Stomach (tissue), 9 donors: ENCODE data around the gene ADGRA1. TPM values are rescaled to one million over a fixed set of nuclear protein-coding genes. Genes with fewer than 3 reads are reported as not detected.

ENCODE experiments used
- DNase-seq, 2 donors: peaks; one replicate each; pipeline versions ENCODE4 v3.0.0 to v3.0.0-alpha.2; 2013 to 2019
- H3K27ac ChIP-seq, 5 donors: fragments of 200-600 bp in 4 of 5; sonication (generic) in 4 of 5; one replicate each; pipeline ENCODE4 v1.5.1; 2013 to 2019; ENCODE audit warnings: mild to moderate bottlenecking in 1 of 5, moderate library complexity in 1 of 5
- H3K27me3 ChIP-seq, 3 donors: fragments of 200-600 bp; sonication (generic); one replicate each; pipeline ENCODE4 v1.5.1; 2017 to 2019; ENCODE audit warnings: mixed run types in 1 of 3
- H3K36me3 ChIP-seq, 4 donors: fragments of 200-600 bp; sonication (generic); 1 replicate in 3 of 4; 2 replicates in 1 of 4; pipeline ENCODE4 v1.5.1; 2016 to 2019
- H3K4me1 ChIP-seq, 4 donors: fragments of 200-600 bp; sonication (generic); one replicate each; pipeline ENCODE4 v1.5.1; 2016 to 2019
- H3K4me3 ChIP-seq, 4 donors: fragments of 200-600 bp; sonication (generic) in 3 of 4; one replicate each; pipeline ENCODE4 v1.5.1; 2016 to 2019; ENCODE audit warnings: mild to moderate bottlenecking in 1 of 4
- H3K9me3 ChIP-seq, 4 donors: fragments of 200-600 bp; sonication (generic); one replicate each; pipeline ENCODE4 v1.5.1; 2016 to 2019
- CTCF ChIP-seq, 7 experiments: fragments of 450-650 bp in 4 of 7; fragments of 200-600 bp in 3 of 7; sonication (generic) in 3 of 7; IDR thresholded peaks; one replicate each; pipeline ENCODE4 v1.5.1; 2016 to 2019; ENCODE audit warnings: antibody characterized with exemption in 7 of 7, control low read depth in 2 of 7, mild to moderate bottlenecking in 1 of 7
- EP300 ChIP-seq: sonication (generic); formaldehyde crosslinking; IDR thresholded peaks from one replicate; pipeline ENCODE4 v1.6.1; 2017; ENCODE audit warnings: antibody characterized with exemption
- POLR2A ChIP-seq, 4 donors: fragments of 450-650 bp; IDR thresholded peaks; one replicate each; pipeline ENCODE4 v1.6.1; 2016; ENCODE audit warnings: antibody characterized with exemption in 4 of 4, control low read depth in 2 of 4, mild to moderate bottlenecking in 1 of 4, moderate library complexity in 1 of 4
- POLR2AphosphoS5 ChIP-seq, 3 donors: sonication (generic); formaldehyde crosslinking; IDR thresholded peaks; one replicate each; pipeline ENCODE4 v1.6.1; 2016; ENCODE audit warnings: antibody characterized with exemption in 3 of 3
- WGBS, 5 donors: extraction: QIAGEN DNeasy Blood & Tissue Kit in 3 of 5; methylation state at CpG; one replicate each; pipeline versions ENCODE4 v1.1.5 to v1.1.7; 2013 to 2018; 5-methylcytosine and 5-hydroxymethylcytosine counted together
- intact Hi-C: fragments of 100-400 bp; cut with DNase I; formaldehyde crosslinking; loops from one replicate; pipeline ENCODE4 v1.15.1; 2023; ENCODE audit warnings: low total_unique reads
- polyA plus RNA-seq, 3 donors: library from polyadenylated mRNA; stranded (reverse); fragments of 200-250 nt; gene quantifications; one replicate each; pipeline ENCODE4 v1.2.3, GENCODE V29; 2013
- total RNA-seq, 5 donors: library from RNA; depleted of rRNA; stranded (reverse); fragments of >200 nt; gene quantifications; one replicate each; pipeline versions ENCODE4 v1.1.0 to v1.2.3, GENCODE V29; 2014 to 2016
- donor health status: healthy with polysubstance abuse.
- donor health status: Bipolar disorder and iron deficiency.
- donor health status: healthy.

ADGRA1 gene
- total and polyA plus RNA-seq, 8 donors, result under 0.01 to 0.73 (median 0.14) TPM; not detected in 5

GRCh38 chr10:133060022-133060421 lies 27.7 kb upstream of the ADGRA1 start:
- Histone ChIP-seq H3K9me3 (no peaks in the 10 kb centered on the region), H3K4me1 (no peaks in the 10 kb centered on the region), H3K27me3 (peaks cover 0 to 66% (median 7%) of the 10 kb centered on the region in 3 donors), H3K36me3 (no peaks in the 10 kb centered on the region), H3K27ac (no peak overlapping the region), H3K4me3 (no peak overlapping the region)
- intact Hi-C loops, result no loop called here
- DNase-seq, result no peak
- TF ChIP-seq EP300, result no peak
- WGBS, 5 donors, result 69 to 76% (median 74%) methylated on average over 6 to 18 of the region's 18 CpGs

GRCh38 chr10:133060466-133060865 lies 27.3 kb upstream of the ADGRA1 start:
- H3K36me3 ChIP-seq, result no peaks in the 10 kb centered on the region
- DNase-seq, result no peak
- no peak for TF ChIP-seq POLR2A (IDR thresholded peaks at IDR 0.05)
- TF ChIP-seq POLR2AphosphoS5 (IDR thresholded peaks at IDR 0.05), result no peak
- no peak overlapping the region for H3K4me3 ChIP-seq
- intact Hi-C loops, result no loop called here
- WGBS, 5 donors, result 61 to 78% (median 73%) methylated on average over 11 to 17 of the region's 17 CpGs
- no peak overlapping the region for H3K27ac ChIP-seq
- H3K4me1 ChIP-seq, result no peaks in the 10 kb centered on the region
- H3K27me3 ChIP-seq, result peaks cover 0 to 64% (median 7%) of the 10 kb centered on the region in 3 donors
- no peaks in the 10 kb centered on the region for H3K9me3 ChIP-seq

GRCh38 chr10:133060881-133061280 lies 26.8 kb upstream of the ADGRA1 start:
- WGBS, 5 donors, result 79 to 85% (median 82%) methylated on average over 11 to 12 of the region's 12 CpGs
- TF ChIP-seq CTCF (IDR thresholded peaks at IDR 0.05) (no peak), EP300 (no peak), POLR2A (IDR thresholded peaks at IDR 0.05) (no peak), POLR2AphosphoS5 (IDR thresholded peaks at IDR 0.05) (no peak)

GRCh38 chr10:133061296-133062038 lies 26.3 kb upstream of the ADGRA1 start:
- no peaks in the 10 kb centered on the region for H3K9me3 ChIP-seq
- no peak overlapping the region for H3K27ac ChIP-seq
- no peak for DNase-seq
- intact Hi-C loops, result no loop called here
- no peak overlapping the region for H3K4me3 ChIP-seq
- peaks cover 0 to 54% (median 2%) of the 10 kb centered on the region in 3 donors for H3K27me3 ChIP-seq
- WGBS, 5 donors, result 78 to 82% (median 79%) methylated on average over 19 to 23 of the region's 23 CpGs
- no peaks in the 10 kb centered on the region for H3K36me3 ChIP-seq
- no peaks in the 10 kb centered on the region for H3K4me1 ChIP-seq
- TF ChIP-seq POLR2A (IDR thresholded peaks at IDR 0.05), result no peak
- no peak for TF ChIP-seq POLR2AphosphoS5 (IDR thresholded peaks at IDR 0.05)

More at GRCh38 chr10:133060881-133061280, 26.8 kb upstream of the ADGRA1 start:
- Histone ChIP-seq H3K4me1 (no peaks in the 10 kb centered on the region), H3K36me3 (no peaks in the 10 kb centered on the region), H3K27ac (no peak overlapping the region), H3K9me3 (no peaks in the 10 kb centered on the region), H3K27me3 (peaks cover 0 to 60% (median 7%) of the 10 kb centered on the region in 3 donors), H3K4me3 (no peak overlapping the region)
- intact Hi-C loops, result no loop called here
- no peak for DNase-seq

- Histone ChIP-seq H3K27ac (no peak overlapping the region), H3K27me3 (peaks cover 0 to 48% (median 0%) of the 10 kb centered on the region in 3 donors), H3K4me3 (no peak overlapping the region), H3K4me1 (no peaks in the 10 kb centered on the region), H3K9me3 (no peaks in the 10 kb centered on the region), H3K36me3 (no peaks in the 10 kb centered on the region)
- intact Hi-C loops, result no loop called here
- 84 to 88% (median 85%) methylated on average over 23 of the region's 23 CpGs for WGBS, 5 donors
- no peak for TF ChIP-seq CTCF (IDR thresholded peaks at IDR 0.05)
- no peak for TF ChIP-seq EP300
- no peak for TF ChIP-seq POLR2AphosphoS5 (IDR thresholded peaks at IDR 0.05)
- no peak for TF ChIP-seq POLR2A (IDR thresholded peaks at IDR 0.05)
- DNase-seq, result no peak
Observed at GRCh38 chr10:133062085-133062484, 25.6 kb upstream of the ADGRA1 start.

GRCh38 chr10:133062635-133063034 lies 25.1 kb upstream of the ADGRA1 start:
- Histone ChIP-seq H3K4me3 (no peak overlapping the region), H3K36me3 (no peaks in the 10 kb centered on the region), H3K4me1 (no peaks in the 10 kb centered on the region), H3K27me3 (peaks cover 0 to 45% (median 0%) of the 10 kb centered on the region in 3 donors), H3K9me3 (no peaks in the 10 kb centered on the region), H3K27ac (no peak overlapping the region)
- TF ChIP-seq EP300 (no peak), CTCF (IDR thresholded peaks at IDR 0.05) (no peak), POLR2A (IDR thresholded peaks at IDR 0.05) (no peak), POLR2AphosphoS5 (IDR thresholded peaks at IDR 0.05) (no peak)
- WGBS, 5 donors, result 58 to 68% (median 63%) methylated on average over 20 to 23 of the region's 23 CpGs
- intact Hi-C loops, result no loop called here
- DNase-seq, result no peak
